Endodermal cell (in vitro differentiated cells): ENCODE measurements around the gene CBLB. TPM values are rescaled to one million over a fixed set of nuclear protein-coding genes. Genes with fewer than 3 reads are reported as not detected.

ENCODE experiments used
- DNase-seq: peaks from one replicate; pipeline ENCODE4 v3.0.0-alpha.2; 2017
- H3K27ac ChIP-seq: 2 replicates; pipeline ENCODE4 v1.5.1; 2013; ENCODE audit warnings: mild to moderate bottlenecking, low read depth, low read length, moderate library complexity
- H3K27me3 ChIP-seq: 2 replicates; pipeline ENCODE4 v1.6.1; 2013; ENCODE audit warnings: mild to moderate bottlenecking, low read length, moderate library complexity; ENCODE audit not compliant: insufficient read depth, control insufficient read depth, poor library complexity, severe bottlenecking
- H3K36me3 ChIP-seq: 2 replicates; pipeline ENCODE4 v1.7.0; 2013; ENCODE audit warnings: mild to moderate bottlenecking, low read length, moderate library complexity; ENCODE audit not compliant: control insufficient read depth, insufficient read depth
- H3K4me1 ChIP-seq: one replicate; pipeline ENCODE4 v1.7.0; 2013; ENCODE audit warnings: low read length; ENCODE audit not compliant: control insufficient read depth, insufficient read depth
- H3K4me3 ChIP-seq: 2 replicates; pipeline ENCODE4 v1.5.1; 2013; ENCODE audit warnings: mild to moderate bottlenecking, low read length, moderate library complexity
- H3K9ac ChIP-seq: 2 replicates; pipeline ENCODE4 v1.6.1; 2013; ENCODE audit warnings: mild to moderate bottlenecking, low read length, moderate library complexity; ENCODE audit not compliant: poor library complexity, severe bottlenecking; ENCODE audit errors: extremely low read depth
- H3K9me3 ChIP-seq: 2 replicates; pipeline ENCODE4 v1.6.1; 2013; ENCODE audit warnings: mild to moderate bottlenecking, low read length, moderate library complexity; ENCODE audit not compliant: control insufficient read depth
- H3K27ac Mint-ChIP-seq: 2 replicates; pipeline ENCODE4 v1.8.0; 2020; ENCODE audit warnings: mixed read lengths
- H3K27me3 Mint-ChIP-seq: 2 replicates; pipeline ENCODE4 v1.8.0; 2021; ENCODE audit warnings: mild to moderate bottlenecking, mixed read lengths; ENCODE audit not compliant: insufficient read depth
- H3K36me3 Mint-ChIP-seq: 2 replicates; pipeline ENCODE4 v1.8.0; 2020; ENCODE audit warnings: low read depth, mixed read lengths
- H3K4me1 Mint-ChIP-seq: 2 replicates; pipeline ENCODE4 v1.8.0; 2020; ENCODE audit warnings: mixed read lengths
- H3K4me3 Mint-ChIP-seq: 2 replicates; pipeline ENCODE4 v1.8.0; 2020; ENCODE audit warnings: mild to moderate bottlenecking, moderate library complexity, mixed read lengths
- H3K9me3 Mint-ChIP-seq: 2 replicates; pipeline ENCODE4 v1.8.0; 2020; ENCODE audit warnings: mild to moderate bottlenecking, mixed read lengths
- CTCF ChIP-seq: fragments of 200-600 bp; sonication (generic); conservative IDR thresholded peaks from 2 replicates; pipeline ENCODE4 v1.5.0; 2021; ENCODE audit warnings: antibody characterized with exemption, mild to moderate bottlenecking
- WGBS, 2 experiments: methylation state at CpG; one replicate each; pipeline versions ENCODE4 v1.1.5 to v1.1.7; 2013; ENCODE audit warnings: missing lambda C conversion rate in 2 of 2, mixed read lengths in 1 of 2; ENCODE audit not compliant: insufficient coverage in 1 of 2, insufficient read length in 1 of 2; 5-methylcytosine and 5-hydroxymethylcytosine counted together
- total RNA-seq, 2 donors: library from RNA; stranded (reverse); fragmentation: NEBNext Ultra II Directional in 1 of 2; extraction: Animal tissue kit (Norgen Biotek cat#: 25700) in 1 of 2; gene quantifications; 2 replicates in 1 of 2; 3 replicates in 1 of 2; pipeline ENCODE4 v1.2.1, GENCODE V29; 2021

Gene CBLB
- total RNA-seq, 2 donors from 2014 or later, result 45.4 to 60.5 TPM

- TF ChIP-seq CTCF, result no peak
- H3K4me1 ChIP-seq, result peaks cover 3% of the 10 kb centered on the region
- no peak overlapping the region for H3K9ac ChIP-seq
- peaks cover 4% of the 10 kb centered on the region for H3K9me3 Mint-ChIP-seq
- no peak overlapping the region for H3K27ac ChIP-seq
- H3K4me3 Mint-ChIP-seq, result no peak overlapping the region
- H3K27ac Mint-ChIP-seq, result no peak overlapping the region
- DNase-seq, result no peak
- 83 to 100% methylated on average over 3 of the region's 3 CpGs for WGBS, 2 experiments
- no peak overlapping the region for H3K4me3 ChIP-seq
- no peaks in the 10 kb centered on the region for H3K27me3 Mint-ChIP-seq
- peaks cover 4% of the 10 kb centered on the region for H3K9me3 ChIP-seq
- H3K36me3 ChIP-seq, result no peaks in the 10 kb centered on the region
- H3K4me1 Mint-ChIP-seq, result peaks cover 24% of the 10 kb centered on the region
- no peaks in the 10 kb centered on the region for H3K27me3 ChIP-seq
- no peaks in the 10 kb centered on the region for H3K36me3 Mint-ChIP-seq
Measured at GRCh38 chr3:105615814-105616213, 253.0 kb downstream of the CBLB start.

GRCh38 chr3:105614288-105615030, 254.4 kb downstream of the CBLB start:
- Mint-ChIP-seq H3K27ac (no peak overlapping the region), H3K4me3 (no peak overlapping the region), H3K4me1 (peaks cover 24% of the 10 kb centered on the region), H3K36me3 (no peaks in the 10 kb centered on the region), H3K27me3 (no peaks in the 10 kb centered on the region), H3K9me3 (peaks cover 4% of the 10 kb centered on the region)
- no peaks in the 10 kb centered on the region for H3K36me3 ChIP-seq
- H3K27me3 ChIP-seq, result no peaks in the 10 kb centered on the region
- DNase-seq, result no peak
- H3K27ac ChIP-seq, result no peak overlapping the region
- H3K4me3 ChIP-seq, result no peak overlapping the region
- H3K9ac ChIP-seq, result no peak overlapping the region
- peaks cover 3% of the 10 kb centered on the region for H3K4me1 ChIP-seq
- TF ChIP-seq CTCF, result no peak
- peaks cover 9% of the 10 kb centered on the region for H3K9me3 ChIP-seq

GRCh38 chr3:105613120-105613519, 255.7 kb downstream of the CBLB start:
- peak; percentile 87 for DNase-seq
- peaks cover 31% of the 10 kb centered on the region for H3K4me1 Mint-ChIP-seq
- H3K4me3 Mint-ChIP-seq, result no peak overlapping the region
- Histone ChIP-seq H3K27ac (no peak overlapping the region), H3K27me3 (no peaks in the 10 kb centered on the region), H3K9me3 (peaks cover 9% of the 10 kb centered on the region), H3K9ac (no peak overlapping the region), H3K4me1 (peaks cover 3% of the 10 kb centered on the region), H3K4me3 (no peak overlapping the region), H3K36me3 (no peaks in the 10 kb centered on the region)
- no peak for TF ChIP-seq CTCF
- no peaks in the 10 kb centered on the region for H3K36me3 Mint-ChIP-seq
- H3K27ac Mint-ChIP-seq, result peak overlapping the region; percentile 91
- WGBS, 2 experiments, result 40 to 71% methylated on average over 1 to 2 of the region's 2 CpGs
- H3K27me3 Mint-ChIP-seq, result peaks cover 6% of the 10 kb centered on the region
- H3K9me3 Mint-ChIP-seq, result peaks cover 4% of the 10 kb centered on the region
